HepG2 (cell line): ENCODE data around the gene FAM149A. TPM values are rescaled to one million over a fixed set of nuclear protein-coding genes. Genes with fewer than 3 reads are reported as not detected.

Source experiments
- ATAC-seq: fragments of 200-7000 bp; cut with Tn5 transposase; 3 replicates; pipeline ENCODE4 v1.9.1; 2020; ENCODE audit warnings: mild to moderate bottlenecking, moderate library complexity
- BruUV-seq: library from RNA; stranded (reverse); fragments of 400-500 nt; replicated peaks from 2 replicates; lab custom pipeline; 2021; lab: Mats Ljungman, UMichigan
- CTCF ChIA-PET: fragments of 300-600 bp; formaldehyde crosslinking; extraction: SDS; loops from one replicate; lab custom pipeline; 2021; ENCODE audit warnings: low total read pairs, inconsistent platforms, low intra/inter-chr PET ratio; lab: Yijun Ruan, JAX
- POLR2A ChIA-PET: fragments of 350-600 bp; sonication (Branson Sonifier 250); formaldehyde crosslinking; loops from one replicate; lab custom pipeline; 2020; ENCODE audit warnings: antibody characterized with exemption, inconsistent platforms; lab: Yijun Ruan, JAX
- DNase-seq: peaks from one replicate; pipeline ENCODE4 v3.0.0-alpha.2; 2015; ENCODE audit warnings: low spot score
- FAIRE-seq: peaks from 3 replicates; lab custom pipeline; 2011; peaks lifted over from hg19 to GRCh38; lab: Jason Lieb, UNC
- H2AFZ ChIP-seq: one replicate; pipeline ENCODE4 v1.6.1; 2011; ENCODE audit warnings: low read length, inconsistent platforms
- H3K27ac ChIP-seq: fragments of 300-600 bp; 3 replicates; pipeline ENCODE4 v1.8.0; 2011; ENCODE audit warnings: mixed run types, mild to moderate bottlenecking, mixed read lengths, low read length, inconsistent platforms; ENCODE audit not compliant: insufficient read depth; ENCODE audit errors: extremely low read length
- H3K27me3 ChIP-seq, 2 experiments: fragments of 200-600 bp in 1 of 2; 2 replicates in 1 of 2; 3 replicates in 1 of 2; pipeline versions ENCODE4 v1.6.0 to v1.8.0; 2011; ENCODE audit warnings: low read length in 2 of 2, mild to moderate bottlenecking in 2 of 2, moderate library complexity in 2 of 2, inconsistent platforms in 1 of 2; ENCODE audit not compliant: insufficient read depth in 2 of 2, control insufficient read depth in 1 of 2
- H3K36me3 ChIP-seq, 2 experiments: fragments of 200-600 bp in 1 of 2; replicated peaks in 1 of 2; 2 replicates in 1 of 2; 3 replicates in 1 of 2; pipeline versions ENCODE4 v1.5.1 to v1.8.0; 2011; ENCODE audit warnings: low read length in 2 of 2, inconsistent platforms in 1 of 2; ENCODE audit not compliant: insufficient read depth in 2 of 2, control insufficient read depth in 1 of 2
- H3K4me1 ChIP-seq: 2 replicates; pipeline ENCODE4 v1.5.1; 2012; ENCODE audit warnings: low read length, inconsistent platforms; ENCODE audit not compliant: insufficient read depth
- H3K4me2 ChIP-seq: 2 replicates; pipeline ENCODE4 v1.6.0; 2011; ENCODE audit warnings: low read depth, low read length, inconsistent platforms
- H3K4me3 ChIP-seq, 3 experiments: fragments of 200-600 bp in 1 of 3; sonication (generic), shearing (Covaris generic) in 1 of 3; replicated peaks in 1 of 3; 2 replicates each; pipeline ENCODE4 v1.5.1; 2011 to 2016; ENCODE audit warnings: low read length in 3 of 3, inconsistent platforms in 2 of 3, low read depth in 2 of 3, mild to moderate bottlenecking in 2 of 3, control low read depth in 1 of 3, mixed read lengths in 1 of 3; ENCODE audit not compliant: insufficient read depth in 1 of 3
- H3K79me2 ChIP-seq: one replicate; pipeline ENCODE4 v1.6.1; 2011; ENCODE audit warnings: low read length, inconsistent platforms; ENCODE audit not compliant: insufficient read depth
- H3K9ac ChIP-seq: 2 replicates; pipeline ENCODE4 v1.6.0; 2011; ENCODE audit warnings: mild to moderate bottlenecking, low read depth, low read length, inconsistent platforms; ENCODE audit not compliant: insufficient read depth
- H3K9me3 ChIP-seq: 2 replicates; pipeline ENCODE4 v1.5.1; 2012; ENCODE audit warnings: mild to moderate bottlenecking, low read length
- H4K20me1 ChIP-seq: 2 replicates; pipeline ENCODE4 v1.6.0; 2011; ENCODE audit warnings: inconsistent platforms, mild to moderate bottlenecking, low read length, moderate library complexity; ENCODE audit not compliant: insufficient read depth
- CTCF ChIP-seq: sonication (generic); formaldehyde crosslinking; IDR thresholded peaks from 2 replicates; pipeline ENCODE4 v1.5.0; 2020; ENCODE audit warnings: mild to moderate bottlenecking, missing genetic modification reagents, moderate library complexity
- ESRRA ChIP-seq: sonication (generic); formaldehyde crosslinking; IDR thresholded peaks from 2 replicates; pipeline ENCODE4 v1.5.1; 2020; ENCODE audit warnings: mild to moderate bottlenecking, low read depth, missing genetic modification reagents
- HMGXB4 ChIP-seq, 2 experiments: sonication (generic) in 1 of 2; formaldehyde crosslinking in 1 of 2; IDR thresholded peaks; 2 replicates each; pipeline versions ENCODE4 v1.4.0 to v1.6.1; 2018 to 2020; ENCODE audit warnings: missing genetic modification reagents in 2 of 2, borderline replicate concordance in 1 of 2, low read depth in 1 of 2, mild to moderate bottlenecking in 1 of 2, missing biosample characterization in 1 of 2
- SAP130 ChIP-seq: IDR thresholded peaks from 2 replicates; pipeline ENCODE4 v1.6.1; 2016; ENCODE audit warnings: low read depth
- STAG1 ChIP-seq: sonication (generic); formaldehyde crosslinking; IDR thresholded peaks from 2 replicates; pipeline ENCODE4 v1.4.0; 2020; ENCODE audit warnings: missing genetic modification reagents
- SYNCRIP ChIP-seq: fragments of 200-400 bp; formaldehyde crosslinking; IDR thresholded peaks from 2 replicates; pipeline ENCODE4 v1.6.1; 2018; ENCODE audit warnings: mild to moderate bottlenecking, low read depth, low read length; ENCODE audit not compliant: insufficient read depth
- TEAD3 ChIP-seq: optimal IDR thresholded peaks from 2 replicates; pipeline ENCODE3; 2016; ENCODE audit warnings: borderline replicate concordance
- ZNF773 ChIP-seq: sonication (generic); formaldehyde crosslinking; IDR thresholded peaks from 2 replicates; pipeline ENCODE4 v1.4.0; 2020; ENCODE audit warnings: missing genetic modification reagents, borderline replicate concordance
- WGBS: methylation state at CpG from one replicate; pipeline ENCODE4 v1.1.6; 2017; ENCODE audit warnings: low lambda C conversion rate; 5-methylcytosine and 5-hydroxymethylcytosine counted together
- in situ Hi-C: cut with HindIII; loops from 2 replicates; pipeline ENCODE4 v1.10.0; 2017; ENCODE audit warnings: low pct_unique_long_range_greater_than_20kb; ENCODE audit not compliant: extremely low pct_ligation_motif_present
- intact Hi-C: fragments of 100-400 bp; cut with micrococcal nuclease; formaldehyde crosslinking; loops from one replicate; pipeline ENCODE4 v1.10.0; 2022; ENCODE audit not compliant: unreplicated experiment
- polyA plus RNA-seq, 8 experiments: library from polyadenylated mRNA; depleted of rRNA in 3 of 8; stranded (reverse) in 7 of 8; unstranded in 1 of 8; fragments of >200 nt; fragmentation: Illumina TruSeq in 4 of 8; extraction: Trizol in 4 of 8; gene quantifications; 2 replicates each; pipeline versions ENCODE4 v1.2.1 to v1.2.3, GENCODE V29; 2011 to 2016; ENCODE audit warnings: low read depth in 4 of 8, missing spikeins in 1 of 8, mixed read lengths in 1 of 8; ENCODE audit not compliant: insufficient read depth in 1 of 8
- total RNA-seq, 5 experiments: library from RNA; depleted of rRNA; stranded (reverse); fragments of >200 nt; fragmentation: Illumina TruSeq; extraction: Trizol; gene quantifications; 2 replicates each; pipeline ENCODE4 v1.2.3, GENCODE V29; 2016; ENCODE audit warnings: low read depth in 1 of 5

Gene FAM149A
- total and polyA plus RNA-seq, 2 of the 13 experiments (the other 11 are each of a cell fraction or from before 2014, with no cell fraction given) = not detected

DNA sequence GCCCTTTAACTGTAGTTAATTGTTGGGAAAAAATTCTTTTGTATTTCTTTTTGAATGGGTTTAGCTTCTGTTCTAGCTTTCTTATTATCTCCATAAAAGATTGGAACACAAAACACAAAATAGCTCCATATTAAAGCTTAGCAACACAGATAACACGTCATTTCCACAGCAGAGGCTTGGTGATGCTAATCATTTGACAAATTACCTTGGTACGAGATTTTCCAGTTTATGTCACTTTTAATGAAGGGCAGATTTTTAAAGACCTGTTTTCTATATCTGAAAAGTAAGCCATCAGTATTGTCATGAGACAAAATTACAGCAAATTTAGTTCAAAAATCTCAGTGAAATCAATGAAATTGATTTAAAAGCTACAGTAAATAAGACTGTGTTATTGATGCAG lies 27.4 kb downstream of the FAM149A start:
- Histone ChIP-seq H3K4me1 (no peaks in the 10 kb centered on the region), H3K79me2 (no peaks in the 10 kb centered on the region), H3K4me3 (no peak overlapping the region), H3K4me2 (no peak overlapping the region), H3K27ac (no peak overlapping the region), H3K9me3 (no peaks in the 10 kb centered on the region), H3K27me3 (0 out of 5 replicates have a peak, but pooled peaks cover 0 to 3% of the 10 kb centered on the region in 2 experiments), H3K36me3 (no peaks in the 10 kb centered on the region), H3K9ac (no peak overlapping the region), H4K20me1 (no peaks in the 10 kb centered on the region), H2AFZ (no peak overlapping the region)
- in situ Hi-C loops = no loop called here
- FAIRE-seq (no peak), ATAC-seq (no peak), DNase-seq (no peak)
- 3% methylated on average over 2 of the region's 2 CpGs for WGBS
- intact Hi-C loops = loop anchor here (10.0 kb wide), 1 partner anchor 497 kb away; no protein-coding TSS in a partner anchor
- TF ChIP-seq HMGXB4 (CRISPR knock-in tag; IDR thresholded peaks at IDR 0.05; ENCODE audit: borderline replicate concordance in 1 of 2, low read depth in 1 of 2) (no peak), SYNCRIP (no peak), ESRRA (CRISPR knock-in tag) (no peak), ZNF773 (CRISPR knock-in tag) (no peak)
- POLR2A ChIA-PET = no interaction called here
- CTCF ChIA-PET = no interaction called here
- BruUV-seq = no TSS peak

- Histone ChIP-seq H3K4me2 (no peak overlapping the region), H3K36me3 (no peaks in the 10 kb centered on the region), H4K20me1 (no peaks in the 10 kb centered on the region), H3K9me3 (no peaks in the 10 kb centered on the region)
- in situ Hi-C loops (no loop called here), intact Hi-C loops (loop anchor here (10.0 kb wide), 1 partner anchor 498 kb away; no protein-coding TSS in a partner anchor)
- ATAC-seq = peak; percentile 98
- POLR2A ChIA-PET = no interaction called here
- 0 out of 2 replicates have a peak, but pooled peaks have one; percentile 5 for TF ChIP-seq STAG1 (CRISPR knock-in tag)
- TF ChIP-seq TEAD3 (CRISPR knock-in tag) = peak; percentile 52
- TF ChIP-seq SAP130 (CRISPR knock-in tag) = no peak
- TF ChIP-seq CTCF (CRISPR knock-in tag) = peak; percentile 47
- TF ChIP-seq, all 625 proteins: peak for 3
- no TSS peak for BruUV-seq
- Histone ChIP-seq H3K79me2 (no peaks in the 10 kb centered on the region), H2AFZ (no peak overlapping the region), H3K9ac (no peak overlapping the region), H3K27ac (no peak overlapping the region), H3K4me3 (no peak overlapping the region), H3K4me1 (no peaks in the 10 kb centered on the region), H3K27me3 (0 out of 5 replicates have a peak, but pooled peaks cover 0 to 3% of the 10 kb centered on the region in 2 experiments)
- 6% methylated on average over 4 of the region's 4 CpGs for WGBS
- CTCF ChIA-PET = no interaction called here
- FAIRE-seq (no peak), DNase-seq (no peak)
Observed at GRCh38 chr4:186132577-186133242, 28.2 kb downstream of the FAM149A start.
